ENCODE results near the gene KRT31.

DNA sequence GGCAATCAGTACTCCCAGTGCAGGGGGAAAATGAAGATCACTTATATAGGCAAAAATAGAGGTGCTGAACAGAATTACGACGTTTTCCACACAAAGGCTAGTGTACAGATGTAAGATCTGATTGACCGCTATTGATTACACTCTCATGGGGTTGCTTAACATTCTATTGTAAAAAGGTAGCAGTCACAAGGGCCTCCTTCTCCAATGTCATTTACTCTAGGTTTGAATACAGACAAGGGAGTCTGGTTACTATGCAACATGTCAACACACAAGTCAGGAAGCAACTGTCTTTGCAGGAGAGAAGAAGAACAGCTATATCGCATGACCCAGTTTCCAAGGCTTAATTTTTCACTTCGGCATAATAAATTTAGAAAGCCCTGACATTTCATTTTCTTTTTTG is 19.1 kb upstream of the KRT31 start:
- TF ChIP-seq EZH2 (IDR thresholded peaks at IDR 0.05; ENCODE audit: borderline replicate concordance, insufficient read depth, low read depth, low read length, poor library complexity, severe bottlenecking), result no peak
- TF ChIP-seq CTCF (IDR thresholded peaks at IDR 0.05), result no peak

Measured in B cell (primary cell).